Measurements from ENCODE around the gene WDR33.

The WDR33 gene

DNA sequence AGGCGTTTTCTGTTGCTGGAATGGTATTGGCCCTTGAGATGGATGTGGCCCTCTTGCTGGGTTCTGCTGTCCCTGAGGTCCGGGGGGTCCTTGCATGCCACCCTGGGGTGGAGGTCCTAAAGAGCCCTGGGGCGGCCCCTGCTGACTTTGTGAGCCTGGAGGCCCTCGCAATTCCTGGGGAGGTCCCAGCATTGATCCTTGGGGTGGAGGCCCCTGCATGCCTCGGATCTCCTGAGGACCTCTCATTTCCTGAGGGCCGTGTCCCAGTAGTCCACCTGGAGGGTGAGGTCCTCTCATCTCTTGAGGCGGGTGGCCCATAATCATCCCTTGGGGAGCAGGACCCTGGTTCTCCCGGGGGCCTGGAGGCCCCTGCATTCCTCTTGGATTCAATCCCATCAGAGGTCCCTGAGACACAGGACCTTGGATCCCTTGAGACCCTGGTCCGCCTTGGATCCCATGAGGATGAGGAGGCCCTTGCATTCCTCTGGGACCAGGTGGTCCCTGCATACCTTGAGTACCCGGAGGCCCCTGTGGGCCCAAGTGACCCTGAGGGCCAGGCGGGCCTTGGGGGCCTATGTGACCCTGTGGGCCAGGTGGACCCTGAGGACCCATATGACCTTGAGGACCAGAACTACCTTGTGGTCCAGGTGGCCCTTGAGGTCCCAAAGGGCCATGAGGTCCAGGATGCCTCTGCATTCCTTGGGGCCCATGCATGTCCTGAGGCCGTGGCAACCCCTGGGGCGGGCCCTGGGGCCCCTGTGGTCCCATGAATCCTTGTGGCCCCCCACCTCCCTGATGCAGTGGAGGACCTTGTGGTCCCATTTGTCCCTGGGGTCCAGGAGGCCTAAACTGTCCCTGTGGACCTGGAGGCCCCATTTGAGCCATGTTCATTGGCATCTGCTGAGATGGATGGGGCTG lies 91.4 kb downstream of the WDR33 start:
- no peak for DNase-seq (ENCODE audit: low read depth)

DNA sequence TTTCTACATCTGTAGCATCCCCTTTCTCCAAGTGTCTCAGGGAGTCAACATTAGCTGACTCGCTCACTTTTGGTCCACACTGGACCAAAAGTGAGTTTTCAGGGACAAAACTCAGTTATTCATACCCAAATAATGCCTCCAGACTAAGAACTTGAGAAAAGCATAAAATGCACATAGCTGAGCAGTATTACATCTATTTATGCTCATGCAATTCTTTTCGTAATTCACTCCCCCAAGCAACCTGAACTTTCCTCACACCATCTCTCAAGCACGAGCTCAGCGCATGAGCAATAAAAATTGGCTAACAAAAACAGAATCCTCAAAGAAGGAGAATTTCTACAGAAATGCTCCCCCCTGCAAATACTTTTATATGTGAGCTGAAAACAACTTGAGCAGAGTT lies 92.7 kb downstream of the WDR33 start:
- DNase-seq (ENCODE audit: low read depth): no peak

DNA sequence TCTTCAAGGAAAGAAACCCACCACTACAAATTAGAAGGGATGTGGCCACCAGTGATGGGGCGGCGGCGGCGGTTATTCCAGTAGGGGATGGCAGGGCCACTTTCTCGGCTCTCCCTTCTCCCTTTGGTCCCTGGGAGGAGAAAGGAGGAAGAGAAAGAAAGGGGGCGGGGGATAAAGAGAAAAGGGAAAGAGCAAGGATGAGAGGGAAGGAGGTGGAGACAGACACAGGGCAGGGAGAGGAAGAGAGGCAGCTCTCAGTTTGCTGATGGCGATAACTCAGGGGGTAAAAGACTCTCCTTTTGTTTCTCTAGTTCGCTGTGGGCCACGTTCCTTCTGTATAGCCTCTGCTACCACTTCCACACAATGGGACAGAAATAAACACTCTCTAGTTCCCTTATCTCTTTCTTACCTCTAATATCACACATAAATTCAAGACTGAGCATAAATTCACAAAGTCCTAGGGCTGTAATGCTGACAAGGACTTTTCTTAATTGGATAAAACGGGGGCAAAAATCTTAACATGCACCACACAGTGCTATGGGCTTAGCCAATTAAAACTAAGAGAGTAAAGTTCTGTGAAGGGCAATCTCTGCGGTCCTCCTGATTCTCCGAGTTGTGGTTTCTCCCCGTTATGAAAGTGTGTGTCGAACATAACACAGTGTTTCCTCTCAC lies 95.1 kb downstream of the WDR33 start:
- DNase-seq (ENCODE audit: low read depth): no peak

DNA sequence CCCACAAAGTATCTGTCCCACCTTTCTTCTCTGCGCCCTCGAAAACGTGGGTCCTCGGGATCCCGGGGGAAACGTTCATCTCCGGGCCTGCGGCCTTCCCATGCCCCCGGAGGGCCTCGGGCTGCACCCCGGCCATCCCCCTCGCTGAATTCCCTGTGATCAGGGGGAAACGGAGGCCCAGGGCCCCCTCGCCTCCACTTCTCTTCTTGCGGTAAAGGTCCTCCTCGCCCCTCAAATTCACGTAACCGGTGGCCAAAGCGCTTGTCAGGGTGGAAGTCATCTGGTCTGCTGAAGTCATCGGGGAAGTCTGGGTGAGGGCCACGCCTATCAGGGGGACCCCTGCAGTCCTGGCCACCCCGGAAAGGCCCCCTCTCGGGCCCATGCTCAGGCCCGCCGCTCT lies 97.4 kb downstream of the WDR33 start:
- no peak for DNase-seq (ENCODE audit: low read depth)

DNA sequence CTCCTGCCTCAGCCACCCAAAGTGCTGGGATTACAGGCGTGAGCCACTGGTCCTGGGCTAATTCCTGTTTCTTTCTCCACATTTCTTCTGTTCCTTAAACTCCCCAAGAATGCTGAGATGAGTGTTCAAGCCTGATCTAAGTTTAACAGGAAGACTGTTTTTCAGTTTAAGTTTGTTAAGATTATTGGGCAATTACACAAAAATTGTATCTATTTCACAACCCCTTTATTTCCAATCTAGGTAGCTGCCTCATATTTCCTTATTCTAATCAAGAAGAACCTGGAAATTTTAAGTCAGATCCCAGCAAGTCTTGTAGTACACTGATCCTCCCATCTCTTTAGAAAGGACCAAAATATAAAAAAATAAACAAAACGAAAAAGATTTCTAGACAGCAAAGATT lies 98.0 kb downstream of the WDR33 start:
- DNase-seq (ENCODE audit: low read depth): no peak

DNA sequence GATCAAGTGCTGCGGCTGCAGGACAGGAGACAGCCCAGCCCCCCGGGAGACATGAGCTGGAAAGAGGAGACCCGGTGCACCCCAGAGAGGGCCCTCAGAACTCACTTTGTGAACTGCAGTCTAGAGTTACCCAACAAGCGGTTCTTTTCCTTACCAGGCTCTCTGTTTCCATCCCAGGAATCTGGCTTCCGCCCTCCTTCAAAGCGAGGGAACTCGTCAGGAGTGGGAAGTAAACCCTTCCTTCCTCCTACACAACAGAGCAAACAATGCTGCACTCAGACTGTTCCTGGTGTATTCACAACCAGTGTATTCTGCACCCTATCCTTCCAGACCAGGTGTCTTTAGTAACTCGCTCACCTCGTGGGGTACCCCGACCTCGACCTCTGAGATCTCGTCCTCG lies 101.6 kb downstream of the WDR33 start:
- DNase-seq (ENCODE audit: low read depth): no peak

DNA sequence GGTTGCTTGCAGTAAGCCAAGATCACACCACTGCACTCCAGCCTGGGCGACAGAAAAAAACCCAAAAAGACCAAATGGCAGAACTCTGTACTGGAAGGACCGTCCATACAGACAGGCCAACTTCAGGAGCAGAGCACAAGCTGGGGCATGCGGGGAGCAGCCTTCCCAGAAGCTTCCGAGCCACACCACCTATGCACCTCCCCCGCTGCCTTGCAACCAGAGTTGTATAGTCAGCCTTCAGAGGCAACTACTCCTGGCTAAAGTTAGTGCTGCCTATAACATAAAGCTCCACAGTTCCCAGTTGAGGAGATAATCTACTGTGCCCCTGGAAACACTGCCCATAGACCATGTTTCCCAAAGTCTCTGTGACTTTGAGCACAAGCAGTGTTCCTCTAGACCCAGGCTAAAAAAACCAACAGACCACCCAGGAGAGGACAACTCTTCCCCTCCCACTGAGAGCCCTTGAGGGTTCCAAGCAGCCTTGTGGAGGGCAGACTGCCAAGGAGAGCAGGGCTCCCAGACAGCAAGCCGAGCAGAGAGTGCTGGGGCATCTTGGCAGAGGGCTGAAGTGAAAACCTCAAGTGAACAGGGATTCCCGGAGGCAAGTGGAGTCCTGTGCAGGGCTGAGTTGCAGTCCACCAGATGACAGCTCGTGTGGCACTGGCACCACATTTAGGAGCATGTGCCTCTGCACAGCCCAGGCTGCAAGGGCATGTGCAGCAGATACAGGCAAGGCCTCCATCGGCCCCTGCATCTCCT lies 102.9 kb downstream of the WDR33 start:
- no peak for DNase-seq (ENCODE audit: low read depth)

DNA sequence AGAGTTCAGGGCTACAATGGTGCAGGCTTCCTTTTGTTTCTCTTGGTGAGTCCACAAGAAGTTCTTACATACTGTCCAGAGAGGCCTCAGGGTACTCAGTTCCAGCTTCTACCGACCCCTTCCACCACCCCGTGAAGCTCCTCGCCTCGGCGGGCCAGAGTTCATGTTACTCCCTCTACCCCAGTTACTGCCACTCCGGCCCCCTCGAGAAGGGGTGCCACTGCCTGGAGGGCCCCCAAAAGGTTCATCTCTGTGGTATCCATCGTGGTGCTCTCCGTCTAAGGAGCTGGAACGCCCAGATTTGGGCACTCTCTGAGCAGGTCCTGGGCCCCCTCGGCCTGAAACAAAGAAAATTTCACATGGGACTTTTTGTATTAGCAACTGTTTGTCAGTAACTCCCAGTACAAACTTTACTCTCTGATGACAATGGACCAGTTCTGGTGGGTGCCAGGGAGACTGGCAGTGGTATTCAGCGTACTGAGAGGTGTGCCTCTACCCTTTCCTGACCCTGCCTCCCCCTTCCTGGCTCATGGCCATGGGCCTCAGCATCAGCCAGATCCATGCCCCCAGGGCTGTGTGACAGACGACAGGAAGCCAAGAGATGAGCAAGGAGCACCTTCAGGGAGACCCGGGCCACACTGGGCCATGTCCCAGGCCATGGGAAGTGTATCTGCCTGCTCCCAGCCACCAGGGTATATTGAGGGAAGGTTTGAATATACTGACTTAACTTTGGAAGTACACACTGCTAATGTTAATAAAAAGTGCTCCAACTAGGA lies 104.6 kb downstream of the WDR33 start:
- no peak for DNase-seq (ENCODE audit: low read depth)

DNA sequence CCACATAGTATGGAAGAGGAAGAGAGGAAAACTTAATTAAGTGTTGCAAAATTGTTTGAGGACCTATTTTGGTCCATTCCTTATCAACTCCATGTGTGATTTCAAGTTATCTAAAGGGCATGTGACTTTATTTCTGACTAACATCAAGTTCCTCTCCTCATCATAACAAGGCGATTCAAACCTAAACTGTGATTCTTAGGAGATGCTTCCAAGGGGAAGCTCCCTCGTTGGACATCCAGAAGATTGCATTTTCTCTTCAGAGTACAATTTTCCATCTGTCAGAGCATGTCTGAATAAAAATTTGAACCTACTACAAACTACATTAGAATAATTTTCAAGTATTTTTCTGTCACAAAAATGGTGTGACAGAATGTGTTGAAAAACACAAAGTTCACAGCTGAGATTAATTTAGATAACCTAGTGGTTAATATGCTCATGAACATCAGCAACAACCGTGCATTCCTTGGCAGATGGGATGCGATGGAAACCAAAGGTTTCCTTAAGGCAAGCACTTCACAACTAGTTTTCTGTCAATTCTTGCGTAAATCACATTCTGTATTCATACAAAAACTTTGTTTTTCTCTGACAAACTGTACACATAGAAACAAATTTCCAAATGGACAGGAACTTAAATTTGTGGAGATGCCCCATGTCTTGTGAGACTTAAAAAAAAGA lies 105.4 kb downstream of the WDR33 start:
- no peak for DNase-seq (ENCODE audit: low read depth)

DNA sequence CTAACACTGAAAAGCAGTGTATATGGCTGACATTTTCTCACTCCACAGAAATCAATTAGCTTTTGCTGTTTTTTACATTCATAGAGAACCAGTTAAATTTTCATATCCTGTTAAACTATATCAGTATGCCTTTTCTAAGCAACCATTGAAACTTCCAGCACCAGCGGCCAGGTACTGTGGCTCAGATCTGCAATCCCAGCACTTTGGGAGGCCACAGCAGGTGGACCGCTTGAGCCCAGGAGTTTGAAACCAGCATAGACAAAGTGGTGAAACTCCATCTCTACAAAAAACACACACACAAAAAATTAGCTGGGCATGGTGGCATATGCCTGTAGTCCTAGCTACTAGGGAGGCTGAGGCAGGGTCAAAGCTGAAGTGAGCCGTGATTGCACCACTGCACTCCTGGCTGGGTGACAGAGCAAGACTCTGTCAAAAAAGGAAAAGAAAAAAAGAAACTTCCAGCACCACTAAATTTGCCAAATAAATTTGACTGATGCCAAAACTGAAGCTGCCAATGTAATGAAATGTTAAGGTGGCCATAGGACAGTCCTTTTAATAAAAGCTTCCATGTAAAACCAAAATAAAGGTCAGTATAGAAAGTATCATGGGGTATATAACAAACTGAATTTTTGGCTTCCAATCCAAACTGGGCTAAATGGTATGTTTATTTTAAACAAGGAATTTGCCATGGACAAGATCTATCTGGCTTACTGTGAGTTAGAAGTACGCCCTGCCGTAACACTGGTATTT lies 106.2 kb downstream of the WDR33 start:
- DNase-seq (ENCODE audit: low read depth): no peak

DNA sequence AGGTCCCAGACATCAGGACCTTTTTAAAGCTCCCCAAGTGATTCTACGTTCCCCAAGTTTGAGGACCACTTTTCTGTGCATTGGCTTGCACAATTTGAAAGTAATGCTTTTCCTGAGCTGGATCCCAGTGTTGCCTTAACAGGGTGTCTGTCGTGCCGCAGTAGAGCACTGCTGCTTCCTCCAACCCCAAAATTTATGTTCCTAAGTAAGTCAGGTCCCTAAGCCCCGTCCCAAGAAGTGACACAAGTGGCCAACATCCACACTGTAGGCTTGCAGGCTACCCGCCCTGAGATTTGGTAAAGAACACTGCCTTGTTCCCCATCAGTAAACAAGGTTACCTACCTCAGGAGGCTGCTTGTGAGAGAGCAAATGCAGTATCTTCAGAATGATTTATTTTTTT lies 107.7 kb downstream of the WDR33 start:
- no peak for DNase-seq (ENCODE audit: low read depth)

DNA sequence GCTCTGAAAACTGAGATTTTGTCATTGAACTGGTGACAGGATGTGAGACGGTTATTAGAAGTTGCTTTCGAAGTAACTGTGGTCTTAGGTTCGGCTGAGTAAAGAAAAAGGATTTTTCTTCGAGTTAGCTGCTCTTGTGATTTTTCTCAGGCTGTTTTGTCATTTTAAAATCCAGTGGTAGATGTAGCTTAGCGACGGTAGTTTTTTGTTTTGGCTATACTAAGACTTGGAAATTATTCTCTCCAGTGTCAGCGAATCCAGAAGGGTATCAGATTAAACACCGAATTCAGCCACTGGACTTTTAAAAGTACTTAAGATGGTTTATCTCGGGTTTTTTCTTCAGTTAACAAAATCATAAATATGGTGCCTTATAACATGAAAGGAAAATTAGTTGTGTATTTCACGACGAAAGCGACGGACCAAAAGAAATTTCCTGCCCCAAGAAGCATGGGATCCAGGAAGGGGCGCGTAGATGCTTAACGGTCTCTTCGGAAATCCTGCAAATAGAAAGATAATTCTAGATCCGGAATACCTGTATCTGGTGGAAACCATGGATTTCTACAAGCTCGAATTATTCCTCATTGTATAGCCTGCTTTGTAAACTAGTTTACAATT lies 108.5 kb downstream of the WDR33 start:
- DNase-seq (ENCODE audit: low read depth): no peak

DNA sequence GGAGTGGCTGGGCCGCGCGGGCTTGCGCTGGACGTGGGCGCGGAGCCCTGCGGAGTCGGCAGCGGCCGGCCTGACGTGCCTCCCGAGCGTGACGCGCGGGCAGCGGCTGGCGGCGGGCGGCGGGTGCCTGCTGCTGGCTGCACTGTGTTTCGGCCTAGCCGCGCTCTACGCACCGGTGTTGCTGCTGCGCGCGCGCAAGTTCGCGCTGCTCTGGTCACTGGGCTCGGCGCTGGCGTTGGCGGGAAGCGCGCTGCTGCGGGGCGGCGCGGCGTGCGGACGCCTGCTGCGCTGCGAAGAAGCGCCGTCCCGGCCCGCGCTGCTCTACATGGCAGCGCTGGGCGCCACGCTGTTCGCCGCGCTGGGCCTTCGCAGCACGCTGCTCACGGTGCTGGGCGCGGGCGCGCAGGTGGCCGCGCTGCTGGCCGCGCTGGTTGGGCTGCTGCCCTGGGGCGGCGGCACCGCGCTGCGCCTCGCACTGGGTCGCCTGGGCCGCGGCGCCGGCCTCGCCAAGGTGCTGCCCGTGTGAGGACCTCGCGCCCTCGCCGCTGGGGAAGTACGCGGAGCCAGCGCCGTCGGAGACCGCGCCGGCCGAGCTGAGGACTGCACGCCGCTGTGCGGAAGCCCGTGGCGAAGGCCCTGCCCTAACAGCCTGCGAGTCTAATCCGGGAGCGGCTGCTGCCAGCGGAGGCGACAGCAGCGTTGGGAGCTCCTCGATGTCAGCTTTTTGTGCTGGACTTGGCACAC lies 109.1 kb downstream of the WDR33 start:
- DNase-seq (ENCODE audit: low read depth): peak; percentile 47

DNA sequence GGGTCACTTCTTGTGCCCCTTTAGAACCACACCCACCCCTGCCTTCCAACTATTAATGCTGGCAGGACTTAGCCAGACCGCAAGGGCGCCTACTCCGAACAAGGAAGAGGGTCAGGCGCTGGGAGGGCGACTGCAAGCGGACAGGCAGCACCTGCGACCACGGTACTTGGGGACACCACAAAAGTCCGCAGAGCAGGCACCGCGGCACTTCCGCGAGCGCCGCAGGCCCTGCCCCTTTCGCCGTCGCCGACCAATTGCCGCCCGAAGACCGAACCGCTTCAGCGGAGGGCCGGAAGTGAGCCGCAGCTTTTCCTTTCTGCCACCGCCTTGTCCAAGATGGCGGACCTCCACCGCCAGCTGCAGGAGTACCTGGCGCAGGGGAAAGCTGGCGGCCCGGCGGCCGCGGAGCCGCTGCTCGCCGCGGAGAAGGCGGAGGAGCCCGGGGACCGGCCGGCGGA lies 109.7 kb downstream of the WDR33 start, which contains the start of gene SFT2D3:
TSS of gene SFT2D3 (plus strand) at position 305 of the 458 bp plus-strand sequence. CDS start at position 337, 32 bp downstream.
- peak; percentile 76 for DNase-seq (ENCODE audit: low read depth)

DNA sequence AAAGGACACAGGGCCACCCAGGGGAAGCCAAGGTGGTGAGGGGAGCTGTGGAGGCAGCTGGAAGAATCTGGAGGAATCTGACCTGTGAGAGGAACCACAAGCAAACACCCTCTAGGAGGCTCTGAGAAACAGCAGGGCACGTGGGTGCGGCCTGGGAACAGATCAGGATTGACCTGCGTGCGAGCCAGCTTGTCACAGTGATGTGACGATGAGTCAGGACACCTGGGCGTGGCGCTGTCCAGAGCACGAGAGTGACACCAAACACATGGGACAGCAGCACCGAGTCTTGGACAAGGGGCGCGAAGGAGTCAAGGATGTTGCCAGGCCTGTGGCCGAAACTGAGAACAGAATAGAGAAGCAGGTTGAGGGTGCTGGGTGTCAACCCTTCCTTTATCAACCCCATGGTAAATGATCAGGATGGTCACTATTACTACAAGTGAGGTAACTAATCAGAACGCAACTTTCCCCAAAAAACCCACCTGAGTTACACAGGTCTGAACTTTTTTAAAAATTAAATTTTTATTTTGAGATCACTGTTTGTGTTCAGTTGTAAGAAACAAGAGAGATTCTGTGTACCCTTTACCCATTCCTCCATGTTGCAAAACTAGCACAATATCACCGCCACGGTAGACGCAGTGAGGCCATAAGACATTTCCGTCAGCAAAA lies 110.3 kb downstream of the WDR33 start:
- no peak for DNase-seq (ENCODE audit: low read depth)

DNA sequence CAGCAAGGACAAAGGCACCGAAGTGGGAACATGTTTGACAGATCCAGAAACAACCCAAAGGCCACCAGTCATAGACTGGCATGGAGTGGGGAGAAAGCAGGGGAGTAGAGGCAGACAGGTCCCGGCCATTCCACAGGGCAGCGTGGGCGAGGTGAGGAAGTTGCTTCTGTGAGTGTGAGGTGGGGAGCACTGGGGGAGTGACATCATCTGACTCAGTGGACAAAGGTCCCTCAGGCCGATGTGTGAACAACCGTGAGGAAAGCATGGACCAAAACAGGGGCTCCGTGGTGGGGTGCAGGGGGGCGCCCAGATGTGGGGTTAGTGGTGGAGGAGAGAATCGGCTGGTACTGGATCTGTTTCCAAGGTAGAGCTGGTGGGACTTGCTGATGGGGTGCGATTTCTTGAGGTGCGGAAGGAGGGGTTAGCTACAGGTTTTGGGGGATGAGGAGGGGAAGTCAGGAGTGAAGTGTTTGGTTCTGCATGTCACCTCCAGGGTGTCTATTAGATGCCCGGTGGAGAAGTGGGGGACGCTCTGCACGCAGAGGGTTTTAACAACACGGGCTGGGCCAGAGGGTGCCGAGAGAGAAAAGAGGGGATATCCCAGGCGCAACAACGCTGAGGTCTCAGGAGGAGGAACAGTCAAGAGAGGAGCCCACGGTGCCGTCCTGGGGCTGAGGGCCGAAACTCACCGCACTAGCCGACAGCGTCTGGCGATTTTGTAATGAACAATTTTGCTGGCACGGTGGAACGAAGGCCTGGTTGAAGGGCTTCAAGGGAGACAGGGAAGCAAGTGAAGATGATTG lies 112.2 kb downstream of the WDR33 start:
- no peak for DNase-seq (ENCODE audit: low read depth)

DNA sequence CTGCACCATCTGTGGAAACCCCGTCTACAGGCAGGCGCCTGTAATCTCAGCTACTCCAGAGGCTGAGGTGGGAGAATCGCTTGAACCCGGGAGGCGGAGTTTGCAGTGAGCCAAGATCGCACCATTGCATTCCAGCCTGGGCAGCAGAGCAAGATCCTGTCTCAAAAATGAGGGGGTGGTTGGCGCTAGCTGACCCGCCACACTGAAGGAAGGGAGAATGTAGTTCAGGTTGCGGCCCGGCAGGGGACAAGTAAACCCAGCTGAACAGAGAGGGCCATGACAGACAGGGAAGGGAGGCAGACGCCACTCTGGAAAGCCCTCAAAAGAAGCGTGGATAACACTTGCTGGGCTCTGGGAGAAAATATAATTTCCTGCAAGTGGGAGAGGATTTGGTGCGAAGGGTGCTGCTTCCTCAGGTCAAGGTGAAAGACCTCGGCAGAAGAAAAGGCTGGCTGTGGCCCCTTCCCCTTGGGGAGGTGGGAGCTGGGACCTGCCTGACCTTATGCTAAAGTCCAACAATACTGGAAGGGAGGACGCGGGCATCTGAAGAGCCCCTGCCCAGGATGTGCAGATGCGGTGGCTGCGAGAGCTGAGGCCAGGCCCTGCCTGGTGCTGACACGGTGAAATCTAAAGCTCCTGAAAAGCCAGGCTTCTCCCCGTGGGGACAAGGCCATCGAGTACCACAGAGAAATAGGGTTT lies 113.3 kb downstream of the WDR33 start:
- no peak for DNase-seq (ENCODE audit: low read depth)

Data from stimulated activated CD8-positive, alpha-beta memory T cell treated with anti-CD3 and anti-CD28 coated beads, Interleukin-15, amount 100 ng/mL, for 1 hour (primary cell).